Measurements from ENCODE around the gene TRPV4. TPM values are rescaled to one million over a fixed set of nuclear protein-coding genes. Genes with fewer than 3 reads are reported as not detected.
A peak's percentile ranks its signal among the peaks of the same experiment; 100 is the strongest.

The TRPV4 gene
- total RNA-seq, 1 donor from 2014 or later, result 1.7 TPM

- Histone ChIP-seq H3K27me3 (ENCODE audit: control insufficient read depth, insufficient read depth, low read length) (no peaks in the 10 kb centered on the region), H3K4me3 (ENCODE audit: low read depth, low read length) (no peak overlapping the region), H3K36me3 (ENCODE audit: control insufficient read depth, insufficient read depth, low read length) (no peaks in the 10 kb centered on the region)
- DNase-seq (ENCODE audit: low read depth), result no peak
- peak; percentile 94 for TF ChIP-seq CTCF (IDR thresholded peaks at IDR 0.05; ENCODE audit: insufficient read depth, low read length, poor library complexity, severe bottlenecking)
Observed at GRCh38 chr12:109804820-109805761, 28.1 kb downstream of the TRPV4 start.

DNA sequence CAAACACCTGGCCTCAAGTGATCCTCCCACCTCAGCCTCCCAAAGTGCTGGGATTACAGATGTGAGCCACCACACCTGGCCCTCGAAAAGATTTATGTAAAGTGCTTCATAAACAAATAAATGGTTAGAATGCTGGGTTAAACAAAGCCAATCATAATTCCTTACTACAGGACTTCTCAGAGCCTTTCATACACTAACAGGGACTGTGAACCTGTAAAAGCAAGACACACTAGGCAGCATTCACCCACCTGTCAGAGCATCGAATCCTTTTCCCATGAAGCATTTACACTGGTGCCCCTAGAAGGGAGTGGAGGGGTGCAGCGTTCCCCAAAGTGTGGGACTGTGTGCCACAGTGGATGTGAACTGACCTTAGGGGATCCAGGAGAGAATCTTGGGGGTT, 29.5 kb downstream of the TRPV4 start:
- H3K27me3 ChIP-seq (ENCODE audit: control insufficient read depth, insufficient read depth, low read length), result no peaks in the 10 kb centered on the region
- TF ChIP-seq CTCF (IDR thresholded peaks at IDR 0.05; ENCODE audit: insufficient read depth, low read length, poor library complexity, severe bottlenecking), result no peak
- H3K36me3 ChIP-seq (ENCODE audit: control insufficient read depth, insufficient read depth, low read length), result no peaks in the 10 kb centered on the region
- DNase-seq (ENCODE audit: low read depth), result no peak
- no peak overlapping the region for H3K4me3 ChIP-seq (ENCODE audit: low read depth, low read length)

- no peak for DNase-seq (ENCODE audit: low read depth)
- no peak for TF ChIP-seq CTCF (IDR thresholded peaks at IDR 0.05; ENCODE audit: insufficient read depth, low read length, poor library complexity, severe bottlenecking)
- Histone ChIP-seq H3K36me3 (ENCODE audit: control insufficient read depth, insufficient read depth, low read length) (no peaks in the 10 kb centered on the region), H3K27me3 (ENCODE audit: control insufficient read depth, insufficient read depth, low read length) (no peaks in the 10 kb centered on the region), H3K4me3 (ENCODE audit: low read depth, low read length) (no peak overlapping the region)
Observed at GRCh38 chr12:109802828-109803227, 30.4 kb downstream of the TRPV4 start.

GRCh38 chr12:109800536-109800935, 32.7 kb downstream of the TRPV4 start:
- Histone ChIP-seq H3K4me3 (ENCODE audit: low read depth, low read length) (no peak overlapping the region), H3K27me3 (ENCODE audit: control insufficient read depth, insufficient read depth, low read length) (no peaks in the 10 kb centered on the region), H3K36me3 (ENCODE audit: control insufficient read depth, insufficient read depth, low read length) (no peaks in the 10 kb centered on the region)
- DNase-seq (ENCODE audit: low read depth), result no peak
- TF ChIP-seq CTCF (IDR thresholded peaks at IDR 0.05; ENCODE audit: insufficient read depth, low read length, poor library complexity, severe bottlenecking), result no peak

DNA sequence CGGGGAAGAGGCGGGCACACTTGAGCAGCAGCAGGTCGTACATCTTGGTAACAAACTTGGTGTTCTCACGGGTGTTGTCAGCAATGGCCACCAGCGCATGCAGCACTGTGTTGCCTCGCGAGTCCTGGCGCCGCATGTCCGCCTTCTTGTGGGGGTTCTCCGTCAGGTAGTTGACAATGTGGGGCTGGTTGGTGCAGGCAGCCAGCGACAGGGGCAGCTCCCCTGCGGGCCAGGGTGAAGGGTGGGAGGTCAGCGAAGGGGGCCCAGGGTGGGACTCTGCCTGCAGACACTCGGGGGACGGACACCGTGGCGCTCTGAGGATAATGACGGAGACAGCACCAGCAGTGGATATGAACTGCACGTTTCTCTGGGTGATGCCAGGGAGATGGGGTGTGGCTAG, 34.5 kb downstream of the TRPV4 start:
- no peak for DNase-seq (ENCODE audit: low read depth)
- H3K4me3 ChIP-seq (ENCODE audit: low read depth, low read length), result no peak overlapping the region
- no peaks in the 10 kb centered on the region for H3K36me3 ChIP-seq (ENCODE audit: control insufficient read depth, insufficient read depth, low read length)
- H3K27me3 ChIP-seq (ENCODE audit: control insufficient read depth, insufficient read depth, low read length), result no peaks in the 10 kb centered on the region
- TF ChIP-seq CTCF (IDR thresholded peaks at IDR 0.05; ENCODE audit: insufficient read depth, low read length, poor library complexity, severe bottlenecking), result no peak

All from kidney epithelial cell (primary cell).